Umbilical cord (tissue), 2 donors: Measurements from ENCODE around the gene PAX4. TPM values are rescaled to one million over a fixed set of nuclear protein-coding genes. Genes with fewer than 3 reads are reported as not detected.
"Not testable (repeated sequence)": the region's sequence is repeated elsewhere in the genome, so short reads cannot be mapped to it uniquely, and the experiment has no call there.

Experiments
- DNase-seq: peaks from one replicate; pipeline ENCODE4 v3.0.0-alpha.2; 2015; ENCODE audit warnings: low spot score
- total RNA-seq: library from RNA; depleted of rRNA; stranded (reverse); fragments of >200 nt; gene quantifications from one replicate; pipeline ENCODE4 v1.2.3, GENCODE V29; 2014; ENCODE audit warnings: low replicate concordance; ENCODE audit not compliant: insufficient read depth

The PAX4 gene
- total RNA-seq, 1 donor from 2014 or later: 2.9 TPM

DNA sequence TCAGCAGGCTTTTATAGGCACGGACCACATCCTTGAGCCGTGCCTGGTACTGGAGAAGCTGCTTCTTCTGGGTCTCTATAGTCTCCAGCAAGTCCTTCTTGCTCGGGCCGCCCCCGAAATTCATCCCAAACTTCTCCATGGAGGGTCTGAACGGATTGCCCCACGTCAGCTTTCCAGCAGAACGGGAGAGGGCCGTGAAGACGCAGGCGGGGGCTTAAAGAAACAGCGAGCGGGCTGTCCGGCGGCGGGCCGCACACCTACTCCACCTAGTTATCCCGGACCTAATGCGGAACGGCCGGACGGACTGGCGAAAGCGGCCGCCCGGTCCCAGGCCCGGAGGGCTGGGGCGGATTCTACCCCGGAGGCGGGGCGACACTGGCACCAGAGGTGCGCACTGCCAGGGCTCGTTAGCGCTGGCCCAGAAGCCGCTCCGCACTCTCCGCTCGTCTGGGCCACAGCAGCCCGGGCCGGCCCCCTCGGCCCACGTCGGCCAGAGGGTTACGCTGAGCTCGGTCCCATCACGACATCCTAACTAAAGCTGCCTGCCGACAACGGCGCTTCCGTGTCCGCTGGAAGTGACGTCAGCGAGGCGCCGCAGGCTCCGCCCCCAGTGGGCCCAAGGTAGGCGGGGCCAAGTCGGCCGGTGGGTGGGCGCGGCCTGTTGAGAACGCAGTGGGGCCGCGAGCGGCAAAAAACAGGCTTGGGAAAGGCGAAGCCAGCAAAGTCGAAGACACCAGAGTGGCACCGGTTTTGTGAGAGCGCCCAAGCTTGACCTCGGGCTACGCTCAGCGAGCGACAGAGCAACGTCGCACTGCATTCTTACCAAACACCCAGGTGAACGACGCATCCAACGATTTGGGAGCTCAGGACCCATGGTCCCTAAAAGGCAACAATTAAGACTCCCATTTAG lies 32.6 kb downstream of the PAX4 start, which contains the start of gene GCC1:
TSS of gene GCC1 (minus strand) at position 553 of the 910 bp plus-strand sequence. CDS start at position 139, 414 bp downstream.
- DNase-seq: peak; percentile 92

DNA sequence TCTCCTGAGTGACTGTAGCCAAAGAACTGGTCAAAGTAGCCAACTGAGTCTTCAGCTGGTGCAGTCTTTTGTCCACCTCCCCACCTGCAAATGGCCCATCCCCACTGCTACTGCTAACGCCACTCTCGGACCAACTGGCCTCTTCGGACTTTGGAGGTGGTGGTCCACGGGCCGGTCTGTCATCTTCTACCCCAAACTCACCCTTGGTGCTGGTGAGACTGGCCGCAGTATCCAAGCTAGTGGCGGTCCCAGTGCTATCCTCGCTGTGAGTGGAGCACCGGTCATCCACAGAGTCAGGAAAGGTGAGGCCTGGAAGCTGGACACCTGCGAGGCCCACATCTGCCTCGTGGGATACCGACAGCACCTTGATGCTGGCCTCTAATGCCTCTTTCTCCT lies 33.3 kb downstream of the PAX4 start:
- no peak for DNase-seq

DNA sequence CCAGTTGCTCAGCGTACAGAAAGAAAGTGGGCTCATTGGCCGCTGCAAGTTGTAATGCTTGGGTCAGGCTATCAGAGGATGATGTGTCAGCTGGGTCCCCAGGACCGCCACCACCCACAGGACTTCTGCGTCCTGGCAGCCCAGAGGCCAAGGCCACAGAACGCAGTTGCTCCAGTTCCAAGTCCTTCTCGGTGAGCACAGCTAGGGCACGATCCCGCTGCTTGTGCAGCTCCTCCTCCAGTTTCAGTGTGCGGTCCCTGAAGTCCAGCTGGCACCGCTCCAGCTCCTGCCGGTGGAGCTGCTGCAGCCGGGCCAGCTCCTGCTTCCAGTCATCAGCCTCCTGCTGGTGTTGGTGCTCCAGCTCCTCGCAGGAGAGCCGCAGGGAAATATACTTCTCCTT lies 35.6 kb downstream of the PAX4 start:
- no peak for DNase-seq

DNA sequence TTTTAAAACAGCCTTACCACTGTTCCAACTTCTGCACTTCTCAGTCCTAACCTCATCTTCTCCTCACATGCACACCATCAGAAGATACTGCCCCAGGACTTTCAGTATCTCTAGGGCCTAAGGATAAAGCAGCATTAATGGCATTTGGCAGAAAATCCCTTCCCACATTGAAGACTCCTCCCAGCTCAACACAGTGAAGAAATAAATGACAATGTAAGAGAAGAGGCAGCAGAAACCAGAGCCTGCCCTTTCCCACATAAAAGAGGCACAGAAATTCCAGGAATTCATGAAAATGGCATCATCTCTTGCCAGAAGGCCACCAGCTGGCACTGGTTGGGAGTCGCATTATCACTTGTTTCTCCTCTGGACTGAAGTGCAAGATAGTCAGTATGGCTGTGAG lies 36.2 kb downstream of the PAX4 start:
- DNase-seq: no peak

DNA sequence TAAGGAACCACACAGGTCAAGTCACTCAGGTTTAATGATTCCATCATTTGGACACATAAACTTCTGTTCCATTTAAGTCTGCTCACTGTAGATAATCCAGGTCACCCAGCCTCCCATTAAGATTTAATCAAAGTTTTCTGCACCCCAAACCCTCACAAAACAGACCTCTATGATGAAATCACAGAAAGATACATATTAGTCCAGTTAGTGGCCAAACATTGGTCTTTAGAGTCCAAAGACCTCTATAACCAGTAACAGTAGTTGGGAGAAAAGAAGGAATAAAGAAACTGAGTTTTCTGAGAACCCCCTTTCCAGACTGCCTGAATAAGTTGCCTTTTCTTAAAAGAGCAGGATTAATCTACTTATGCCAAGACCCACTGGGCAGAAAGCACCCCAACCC lies 37.3 kb downstream of the PAX4 start:
- no peak for DNase-seq

DNA sequence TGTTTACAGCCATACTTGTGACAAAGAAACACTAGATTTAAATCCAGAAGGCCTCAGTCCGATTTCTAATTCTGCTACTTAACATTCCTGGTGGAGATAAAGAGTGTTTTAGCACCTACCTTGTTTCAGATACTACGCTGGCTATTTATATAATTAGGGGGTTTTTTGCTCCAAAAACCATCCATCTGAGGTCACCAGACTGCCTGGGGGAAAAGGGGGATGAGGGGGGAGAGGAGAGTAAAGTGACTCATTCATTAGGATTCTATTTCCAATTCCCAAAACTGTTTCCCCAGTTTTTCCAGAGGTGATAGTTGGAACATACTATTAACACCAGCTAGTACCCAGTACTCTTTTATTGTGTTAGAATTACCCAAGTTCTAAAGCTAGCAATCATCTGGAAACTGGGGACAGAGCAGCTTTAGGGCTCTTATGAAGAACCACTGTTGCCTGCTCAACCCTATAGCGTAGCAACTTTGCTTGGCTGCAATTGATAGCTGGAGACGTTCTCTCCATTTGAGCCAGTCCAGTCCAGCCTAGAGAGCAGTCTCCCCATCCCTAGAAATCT lies 39.1 kb downstream of the PAX4 start:
- DNase-seq: no peak

DNA sequence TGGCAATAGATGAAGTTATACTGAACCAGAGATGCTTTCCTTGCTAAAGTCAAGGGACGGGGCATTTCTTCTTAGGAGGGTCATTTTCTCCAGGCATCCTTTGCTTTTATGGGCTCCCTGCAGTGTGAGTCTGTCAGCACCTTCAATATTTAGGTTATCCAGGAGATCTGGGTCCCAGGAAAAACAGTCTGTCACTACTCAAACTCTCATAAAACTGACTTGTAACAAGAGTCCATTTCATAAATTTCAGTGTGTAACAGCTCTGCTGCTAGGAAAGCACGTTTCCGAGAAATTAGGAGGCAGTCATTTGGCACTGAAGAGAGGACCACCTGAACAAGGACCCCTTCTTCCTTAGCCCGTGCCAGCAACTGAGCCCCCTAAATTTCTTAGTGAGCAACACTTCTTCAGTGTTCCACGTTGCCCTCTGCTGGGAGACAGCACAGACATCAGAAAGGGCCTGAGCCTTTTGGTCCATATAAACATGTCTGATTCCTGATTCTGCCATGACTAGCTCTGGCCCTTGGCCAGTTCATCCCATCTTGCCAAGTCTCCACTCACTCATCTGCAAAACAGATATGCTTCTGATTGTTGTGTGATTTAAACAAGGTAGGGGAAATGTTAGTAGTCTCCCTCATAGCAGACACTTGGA lies 39.8 kb downstream of the PAX4 start:
- no peak for DNase-seq

DNA sequence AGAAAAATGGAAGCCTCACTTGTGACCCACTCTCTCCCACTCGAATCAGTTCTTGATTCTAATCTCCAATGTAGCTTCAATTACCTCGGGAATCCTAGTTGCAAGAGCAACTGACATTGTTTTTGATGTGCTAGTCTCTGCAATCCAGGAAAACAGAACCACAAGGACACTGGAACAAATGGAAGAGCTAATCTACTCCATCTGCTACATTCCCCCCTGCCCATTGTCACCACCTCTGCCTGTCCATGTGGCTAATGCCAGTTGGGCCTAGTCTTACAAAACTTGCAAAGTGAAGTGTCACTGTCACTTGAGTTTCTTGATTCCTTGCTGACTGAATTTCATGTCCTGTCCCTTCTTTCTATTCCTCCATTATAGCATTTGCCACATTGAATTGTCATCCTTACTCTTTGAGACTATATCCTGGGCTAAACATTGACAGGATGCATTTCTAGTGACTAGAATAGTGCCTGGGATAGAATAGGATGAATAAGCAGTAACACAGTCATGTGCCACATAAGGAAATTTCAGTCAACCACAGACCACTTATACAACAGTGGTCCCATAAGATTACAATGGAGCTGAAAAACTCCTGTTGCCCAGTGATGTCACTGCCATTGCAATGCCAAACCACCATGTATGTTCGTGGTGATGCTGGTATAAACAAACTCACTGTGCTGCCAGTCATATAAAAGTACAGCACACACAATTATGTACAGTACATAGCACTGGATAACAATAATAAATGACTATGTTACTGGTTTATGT lies 46.0 kb downstream of the PAX4 start:
- no peak for DNase-seq

DNA sequence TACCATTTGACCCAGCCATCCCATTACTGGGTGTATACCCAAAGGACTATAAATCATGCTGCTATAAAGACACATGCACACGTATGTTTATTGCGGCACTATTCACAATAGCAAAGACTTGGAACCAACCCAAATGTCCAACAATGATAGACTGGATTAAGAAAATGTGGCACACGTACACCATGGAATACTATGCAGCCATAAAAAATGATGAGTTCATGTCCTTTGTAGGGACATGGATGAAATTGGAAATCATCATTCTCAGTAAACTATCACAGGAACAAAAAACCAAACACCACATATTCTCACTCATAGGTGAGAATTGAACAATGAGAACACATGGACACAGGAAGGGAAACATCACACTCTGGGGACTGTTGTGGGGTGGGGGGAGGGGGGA lies 49.9 kb downstream of the PAX4 start:
- not testable (repeated sequence) for DNase-seq

DNA sequence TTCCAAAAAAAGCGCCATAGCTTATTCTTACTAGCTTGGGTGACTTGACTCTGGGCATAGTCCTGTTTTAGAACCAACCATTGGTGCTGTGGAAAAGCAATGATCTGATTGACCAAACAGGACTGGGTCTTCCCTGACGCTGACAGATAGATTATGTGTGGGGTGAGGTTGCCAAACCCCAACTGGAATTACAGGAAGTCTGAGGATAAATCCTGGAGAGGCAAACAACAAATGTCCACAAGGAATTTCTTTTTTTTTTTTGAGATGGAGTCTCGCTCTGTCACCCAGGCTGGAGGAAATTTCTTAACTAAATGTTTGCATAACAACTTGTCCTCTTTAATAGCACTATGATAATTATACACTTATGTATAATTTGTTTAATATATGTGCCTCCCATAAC lies 51.7 kb downstream of the PAX4 start:
- no peak for DNase-seq

Other genes with a start within 250 kb of the PAX4 start
- 33.0 TPM for gene ZNF800, start 225.4 kb downstream of the PAX4 start, total RNA-seq
- gene GCC1, start 32.5 kb downstream of the PAX4 start, total RNA-seq: 16.4 TPM
- gene ARF5, start 29.7 kb downstream of the PAX4 start, total RNA-seq: 139 TPM
- gene FSCN3, start 24.4 kb downstream of the PAX4 start, total RNA-seq: not detected
- 101 TPM for gene SND1, start 34.1 kb upstream of the PAX4 start, total RNA-seq